Measurements from ENCODE around the gene CFAP43. TPM values are rescaled to one million over a fixed set of nuclear protein-coding genes. Genes with fewer than 3 reads are reported as not detected.
A peak's percentile ranks its signal among the peaks of the same experiment; 100 is the strongest.

CFAP43 gene
- total RNA-seq, 1 donor from 2014 or later, result 0.25 TPM

GRCh38 chr10:104085801-104086400 is 146.3 kb downstream of the CFAP43 start, which contains the start of gene COL17A1:
Gene COL17A1 (minus strand): TSS chr10:104085880. CDS start chr10:104080673, 5,207 bp downstream.
- TF ChIP-seq POLR2AphosphoS5 (IDR thresholded peaks at IDR 0.05; ENCODE audit: insufficient read depth in 1 of 2, low read depth in 1 of 2) (no peak), CTCF (IDR thresholded peaks at IDR 0.05) (no peak), POLR2A (IDR thresholded peaks at IDR 0.05) (no peak)
- H3K4me1 ChIP-seq, result no peaks in the 10 kb centered on the region
- peak within 1 kb of the TSS in 1 of 2 donors; percentile 32 for H3K4me3 ChIP-seq
- intact Hi-C loops (cut with DNase I), result no loop called here
- no peaks in the 10 kb centered on the region for H3K36me3 ChIP-seq
- no peak for DNase-seq (ENCODE audit: extremely low spot score in 2 of 2)
- peak within 1 kb of the TSS; percentile 40 for H3K27ac ChIP-seq
- no peaks in the 10 kb centered on the region for H3K27me3 ChIP-seq
- H3K9me3 ChIP-seq, result no peaks in the 10 kb centered on the region

GRCh38 chr10:104084482-104085142 is 147.6 kb downstream of the CFAP43 start:
- Histone ChIP-seq H3K27ac (peak overlapping the region; percentile 40), H3K36me3 (no peaks in the 10 kb centered on the region), H3K9me3 (no peaks in the 10 kb centered on the region), H3K4me3 (peak overlapping the region in 1 of 2 donors; percentile 32), H3K4me1 (no peaks in the 10 kb centered on the region), H3K27me3 (no peaks in the 10 kb centered on the region)
- intact Hi-C loops (cut with DNase I), result no loop called here
- no peak for DNase-seq (ENCODE audit: extremely low spot score in 2 of 2)
- no peak for TF ChIP-seq CTCF (IDR thresholded peaks at IDR 0.05)
- no peak for TF ChIP-seq POLR2AphosphoS5 (IDR thresholded peaks at IDR 0.05; ENCODE audit: insufficient read depth in 1 of 2, low read depth in 1 of 2)
- no peak for TF ChIP-seq POLR2A (IDR thresholded peaks at IDR 0.05)

GRCh38 chr10:104081998-104082397 is 150.2 kb downstream of the CFAP43 start:
- intact Hi-C loops (cut with DNase I), result no loop called here
- no peaks in the 10 kb centered on the region for H3K4me1 ChIP-seq
- no peaks in the 10 kb centered on the region for H3K9me3 ChIP-seq
- peak overlapping the region in 1 of 2 donors; percentile 32 for H3K4me3 ChIP-seq
- no peaks in the 10 kb centered on the region for H3K27me3 ChIP-seq
- H3K27ac ChIP-seq, result no peak overlapping the region
- H3K36me3 ChIP-seq, result no peaks in the 10 kb centered on the region
- no peak for TF ChIP-seq POLR2AphosphoS5 (IDR thresholded peaks at IDR 0.05; ENCODE audit: insufficient read depth in 1 of 2, low read depth in 1 of 2)
- no peak for TF ChIP-seq CTCF (IDR thresholded peaks at IDR 0.05)
- no peak for TF ChIP-seq POLR2A (IDR thresholded peaks at IDR 0.05)
- DNase-seq (ENCODE audit: extremely low spot score in 2 of 2), result no peak

GRCh38 chr10:104080762-104081161 is 151.4 kb downstream of the CFAP43 start:
- Histone ChIP-seq H3K4me3 (peak overlapping the region in 1 of 2 donors; percentile 32), H3K27me3 (no peaks in the 10 kb centered on the region), H3K4me1 (no peaks in the 10 kb centered on the region), H3K27ac (no peak overlapping the region), H3K9me3 (no peaks in the 10 kb centered on the region), H3K36me3 (no peaks in the 10 kb centered on the region)
- no peak for TF ChIP-seq POLR2A (IDR thresholded peaks at IDR 0.05)
- no peak for TF ChIP-seq POLR2AphosphoS5 (IDR thresholded peaks at IDR 0.05; ENCODE audit: insufficient read depth in 1 of 2, low read depth in 1 of 2)
- TF ChIP-seq CTCF (IDR thresholded peaks at IDR 0.05), result peak; percentile 24 to 30 (median 29)
- no peak for DNase-seq (ENCODE audit: extremely low spot score in 2 of 2)
- intact Hi-C loops (cut with DNase I), result no loop called here

MicroRNAs encoded within 50 kb of the gene (microRNA counts, 767-probe panel; counts per million panel counts)
- microRNA hsa-miR-609, result 2,502 to 2,619 counts per million in 2 donors

Small RNAs within 50 kb of the gene (microRNA-seq; reads per million reads assigned to microRNA genes)
- gene MIR4482 (ENCODE audit: borderline number of aligned reads, borderline replicate concordance) (not detected), gene MIR609 (ENCODE audit: borderline number of aligned reads, borderline replicate concordance) (not detected)

Small RNAs within 50 kb of the gene (small RNA-seq; reads per million reads assigned to genes)
- gene MIR4482 (not detected), gene MIR609 (not detected)

Other genes starting within 250 kb of the CFAP43 start
- gene COL17A1, start 146.5 kb downstream of the CFAP43 start, total RNA-seq, result 149 TPM
- gene SFR1, start 110.2 kb downstream of the CFAP43 start, total RNA-seq, result 4.4 TPM
- 69.5 TPM for gene GSTO1, start 22.5 kb upstream of the CFAP43 start, total RNA-seq
- 13.8 TPM for gene GSTO2, start 36.8 kb upstream of the CFAP43 start, total RNA-seq
- gene ITPRIP, start 106.1 kb upstream of the CFAP43 start, total RNA-seq, result 85.7 TPM
- 0.49 TPM for gene CFAP58, start 121.5 kb upstream of the CFAP43 start, total RNA-seq